Neural progenitor cell (in vitro differentiated cells): ENCODE measurements around the gene SHISA2. TPM values are rescaled to one million over a fixed set of nuclear protein-coding genes. Genes with fewer than 3 reads are reported as not detected.

Experiments used
- DNase-seq: peaks from one replicate; pipeline ENCODE4 v3.0.0-alpha.2; 2016; ENCODE audit warnings: low spot score
- H2AFZ ChIP-seq: fragments of 200-600 bp; sonication (generic); replicated peaks from 2 replicates; pipeline ENCODE4 v1.6.1; 2016; ENCODE audit warnings: antibody characterized with exemption
- H3F3A ChIP-seq: fragments of 200-600 bp; sonication (generic); 2 replicates; pipeline ENCODE4 v1.6.1; 2016; ENCODE audit warnings: antibody characterized with exemption, low read depth
- H3K27ac ChIP-seq: fragments of 200-600 bp; sonication (generic); 2 replicates; pipeline ENCODE4 v1.5.1; 2016; ENCODE audit warnings: mild to moderate bottlenecking
- H3K27me3 ChIP-seq: fragments of 200-600 bp; sonication (generic); 2 replicates; pipeline ENCODE4 v1.6.1; 2016; ENCODE audit warnings: mild to moderate bottlenecking, moderate library complexity
- H3K36me3 ChIP-seq: fragments of 200-600 bp; sonication (generic); 2 replicates; pipeline ENCODE4 v1.5.1; 2016
- H3K4me1 ChIP-seq: fragments of 200-600 bp; sonication (generic); 2 replicates; pipeline ENCODE4 v1.6.1; 2016; ENCODE audit warnings: mixed run types
- H3K4me2 ChIP-seq: fragments of 200-600 bp; sonication (generic); 2 replicates; pipeline ENCODE4 v1.6.1; 2016
- H3K4me3 ChIP-seq: fragments of 200-600 bp; sonication (generic); 2 replicates; pipeline ENCODE4 v1.5.1; 2016
- H3K79me2 ChIP-seq: fragments of 200-600 bp; sonication (generic); 2 replicates; pipeline ENCODE4 v1.6.1; 2016; ENCODE audit warnings: low read depth
- H3K9ac ChIP-seq: fragments of 200-600 bp; sonication (generic); 2 replicates; pipeline ENCODE4 v1.6.1; 2016
- H3K9me3 ChIP-seq: fragments of 200-600 bp; sonication (generic); 2 replicates; pipeline ENCODE4 v1.5.1; 2016; ENCODE audit warnings: low read depth
- H4K20me1 ChIP-seq: fragments of 200-600 bp; sonication (generic); 2 replicates; pipeline ENCODE4 v1.6.1; 2016; ENCODE audit warnings: low read depth
- H3K27ac Mint-ChIP-seq: 3 replicates; pipeline ENCODE4 v1.8.0; 2021; ENCODE audit warnings: mixed read lengths
- H3K27me3 Mint-ChIP-seq: 2 replicates; pipeline ENCODE4 v1.8.0; 2022; ENCODE audit warnings: low read depth, mild to moderate bottlenecking, inconsistent platforms, moderate library complexity, mixed read lengths; ENCODE audit not compliant: insufficient read depth
- H3K36me3 Mint-ChIP-seq: 3 replicates; pipeline ENCODE4 v1.8.0; 2021; ENCODE audit warnings: mixed read lengths
- H3K4me1 Mint-ChIP-seq: 3 replicates; pipeline ENCODE4 v1.8.0; 2021; ENCODE audit warnings: mixed read lengths
- H3K4me3 Mint-ChIP-seq: 3 replicates; pipeline ENCODE4 v1.8.0; 2021; ENCODE audit warnings: mild to moderate bottlenecking, moderate library complexity, mixed read lengths
- H3K9me3 Mint-ChIP-seq: 3 replicates; pipeline ENCODE4 v1.8.0; 2020; ENCODE audit warnings: mixed read lengths
- EZH2 ChIP-seq: fragments of 200-600 bp; sonication (generic); IDR thresholded peaks from 2 replicates; pipeline ENCODE4 v1.6.1; 2017; ENCODE audit warnings: antibody characterized with exemption, mild to moderate bottlenecking, moderate library complexity
- EZH2phosphoT487 ChIP-seq: fragments of 200-600 bp; sonication (generic); IDR thresholded peaks from 2 replicates; pipeline ENCODE4 v1.6.1; 2017; ENCODE audit warnings: antibody characterized with exemption
- total RNA-seq: library from RNA; depleted of rRNA; stranded (reverse); fragments of >200 nt; gene quantifications from 2 replicates; pipeline ENCODE4 v1.2.3, GENCODE V29; 2015; ENCODE audit warnings: low replicate concordance
- TF ChIP-seq, protein P1 (sequence below): fragments of 200-600 bp; sonication (generic); IDR thresholded peaks from 2 replicates; pipeline ENCODE4 v1.5.1; 2017; ENCODE audit warnings: antibody characterized with exemption, mild to moderate bottlenecking

Gene SHISA2
- total RNA-seq, 1 donor from 2014 or later, result 386 TPM

DNA sequence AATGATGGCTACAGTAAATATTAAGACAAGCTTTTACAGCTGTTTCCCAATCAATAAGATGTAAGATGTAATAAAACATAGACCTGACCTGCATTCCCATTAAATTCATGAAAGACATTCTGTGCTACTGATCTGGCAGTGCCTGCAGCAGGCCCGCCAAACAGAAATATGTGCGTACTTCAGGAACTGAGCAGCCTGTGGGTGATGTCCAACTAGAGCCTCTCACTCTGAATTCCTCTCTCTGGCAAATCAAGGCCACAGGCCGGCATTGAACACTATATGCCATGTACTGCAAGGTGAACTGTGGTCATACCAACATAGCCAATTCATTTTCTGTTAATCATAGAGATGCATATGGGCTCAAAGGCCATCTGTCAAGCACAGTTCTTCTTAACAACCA is 17.8 kb downstream of the SHISA2 start:
- no peak overlapping the region for H3K4me3 ChIP-seq
- H3F3A ChIP-seq, result peaks cover 9% of the 10 kb centered on the region
- no peak overlapping the region for H3K9ac ChIP-seq
- no peak for TF ChIP-seq EZH2phosphoT487
- no peak for TF ChIP-seq EZH2
- TF ChIP-seq, protein P1, sequence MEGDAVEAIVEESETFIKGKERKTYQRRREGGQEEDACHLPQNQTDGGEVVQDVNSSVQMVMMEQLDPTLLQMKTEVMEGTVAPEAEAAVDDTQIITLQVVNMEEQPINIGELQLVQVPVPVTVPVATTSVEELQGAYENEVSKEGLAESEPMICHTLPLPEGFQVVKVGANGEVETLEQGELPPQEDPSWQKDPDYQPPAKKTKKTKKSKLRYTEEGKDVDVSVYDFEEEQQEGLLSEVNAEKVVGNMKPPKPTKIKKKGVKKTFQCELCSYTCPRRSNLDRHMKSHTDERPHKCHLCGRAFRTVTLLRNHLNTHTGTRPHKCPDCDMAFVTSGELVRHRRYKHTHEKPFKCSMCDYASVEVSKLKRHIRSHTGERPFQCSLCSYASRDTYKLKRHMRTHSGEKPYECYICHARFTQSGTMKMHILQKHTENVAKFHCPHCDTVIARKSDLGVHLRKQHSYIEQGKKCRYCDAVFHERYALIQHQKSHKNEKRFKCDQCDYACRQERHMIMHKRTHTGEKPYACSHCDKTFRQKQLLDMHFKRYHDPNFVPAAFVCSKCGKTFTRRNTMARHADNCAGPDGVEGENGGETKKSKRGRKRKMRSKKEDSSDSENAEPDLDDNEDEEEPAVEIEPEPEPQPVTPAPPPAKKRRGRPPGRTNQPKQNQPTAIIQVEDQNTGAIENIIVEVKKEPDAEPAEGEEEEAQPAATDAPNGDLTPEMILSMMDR, result no peak
- H3K9me3 ChIP-seq, result no peaks in the 10 kb centered on the region
- Mint-ChIP-seq H3K36me3 (no peaks in the 10 kb centered on the region), H3K4me1 (no peaks in the 10 kb centered on the region), H3K4me3 (no peak overlapping the region), H3K27me3 (peaks cover 7% of the 10 kb centered on the region), H3K9me3 (peaks cover 10% of the 10 kb centered on the region), H3K27ac (no peak overlapping the region)
- no peaks in the 10 kb centered on the region for H3K27me3 ChIP-seq
- H3K36me3 ChIP-seq, result no peaks in the 10 kb centered on the region
- no peaks in the 10 kb centered on the region for H4K20me1 ChIP-seq
- no peak overlapping the region for H3K4me2 ChIP-seq
- peaks cover 9% of the 10 kb centered on the region for H3K4me1 ChIP-seq
- no peak overlapping the region for H3K27ac ChIP-seq
- DNase-seq, result no peak
- no peak overlapping the region for H2AFZ ChIP-seq
- no peaks in the 10 kb centered on the region for H3K79me2 ChIP-seq

DNA sequence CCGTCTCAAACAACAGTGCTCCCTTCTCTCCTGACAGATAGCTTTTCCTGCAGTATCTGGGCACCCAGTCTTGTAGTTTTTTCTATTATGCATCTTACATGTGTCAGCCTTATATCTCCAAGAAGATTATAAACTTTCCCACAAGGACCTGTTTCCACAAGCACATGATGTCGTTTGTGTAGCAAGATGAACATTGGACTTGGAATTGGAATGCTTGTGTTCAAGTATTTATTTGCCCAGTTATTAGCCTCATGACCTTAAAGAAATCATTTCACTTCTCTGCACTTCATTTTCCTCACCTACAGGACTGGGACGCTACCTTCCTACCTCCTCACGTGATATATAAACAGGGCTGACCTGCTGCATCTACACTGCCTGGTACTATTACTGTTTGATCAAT is 21.5 kb downstream of the SHISA2 start:
- Histone ChIP-seq H3K4me2 (no peak overlapping the region), H3K9me3 (no peaks in the 10 kb centered on the region), H3K79me2 (no peaks in the 10 kb centered on the region), H3K36me3 (no peaks in the 10 kb centered on the region), H3K27ac (no peak overlapping the region), H4K20me1 (no peaks in the 10 kb centered on the region), H3K4me3 (no peak overlapping the region), H3K4me1 (peaks cover 28% of the 10 kb centered on the region), H2AFZ (no peak overlapping the region), H3K27me3 (no peaks in the 10 kb centered on the region), H3K9ac (no peak overlapping the region), H3F3A (peaks cover 12% of the 10 kb centered on the region)
- Mint-ChIP-seq H3K27ac (no peak overlapping the region), H3K9me3 (peaks cover 10% of the 10 kb centered on the region), H3K4me3 (no peak overlapping the region), H3K27me3 (peaks cover 7% of the 10 kb centered on the region), H3K36me3 (no peaks in the 10 kb centered on the region), H3K4me1 (peaks cover 11% of the 10 kb centered on the region)
- TF ChIP-seq EZH2phosphoT487, result no peak
- no peak for TF ChIP-seq EZH2
- TF ChIP-seq, protein P1, result no peak
- no peak for DNase-seq

DNA sequence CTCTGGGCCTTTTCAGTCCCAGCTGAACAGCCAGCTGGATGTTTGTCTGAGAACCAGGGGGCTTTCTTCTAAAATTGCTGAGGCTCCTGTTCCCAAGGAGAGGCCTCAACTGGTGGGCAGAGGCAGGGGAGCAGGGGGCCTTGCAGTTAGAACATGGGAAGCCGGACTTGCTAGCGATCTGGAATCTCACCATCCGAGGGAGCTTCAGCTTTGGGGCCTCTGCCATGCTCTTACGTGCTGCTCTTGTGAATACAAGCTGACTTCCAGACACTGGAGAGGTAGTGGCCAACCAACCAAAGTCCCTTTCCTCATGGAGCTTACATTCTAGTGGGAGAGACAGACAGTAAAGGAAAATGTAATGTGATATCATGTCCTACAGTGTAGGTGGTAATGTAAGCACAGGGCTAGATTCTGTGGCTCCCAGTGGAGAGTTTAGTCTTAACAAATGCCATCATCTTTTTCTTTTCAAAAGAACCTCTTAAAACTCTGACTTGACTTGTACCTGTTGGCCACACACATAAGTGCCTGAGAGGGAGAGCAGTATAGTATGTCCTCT is 22.2 kb downstream of the SHISA2 start:
- Mint-ChIP-seq H3K4me3 (no peak overlapping the region), H3K27me3 (peaks cover 7% of the 10 kb centered on the region), H3K9me3 (peaks cover 10% of the 10 kb centered on the region), H3K4me1 (peaks cover 15% of the 10 kb centered on the region), H3K36me3 (no peaks in the 10 kb centered on the region), H3K27ac (no peak overlapping the region)
- no peak overlapping the region for H3K27ac ChIP-seq
- TF ChIP-seq EZH2phosphoT487 (no peak), EZH2 (no peak)
- TF ChIP-seq, protein P1, result no peak
- H3K4me1 ChIP-seq, result peaks cover 34% of the 10 kb centered on the region
- no peak overlapping the region for H2AFZ ChIP-seq
- H3K4me3 ChIP-seq, result no peak overlapping the region
- no peaks in the 10 kb centered on the region for H3K27me3 ChIP-seq
- no peak overlapping the region for H3K4me2 ChIP-seq
- no peaks in the 10 kb centered on the region for H4K20me1 ChIP-seq
- DNase-seq, result no peak
- no peaks in the 10 kb centered on the region for H3K9me3 ChIP-seq
- H3K79me2 ChIP-seq, result no peaks in the 10 kb centered on the region
- no peak overlapping the region for H3K9ac ChIP-seq
- no peaks in the 10 kb centered on the region for H3K36me3 ChIP-seq
- peaks cover 19% of the 10 kb centered on the region for H3F3A ChIP-seq
